K562 (cell line): ENCODE measurements around the gene IMMP2L. TPM values are rescaled to one million over a fixed set of nuclear protein-coding genes. Genes with fewer than 3 reads are reported as not detected.

Source experiments
- ATAC-seq: fragments of 200-7000 bp; cut with Tn5 transposase; 3 replicates; pipeline ENCODE4 v1.9.1; 2020; ENCODE audit warnings: moderate library complexity
- BruUV-seq: library from RNA; stranded (reverse); fragments of 400-500 nt; replicated peaks from 2 replicates; lab custom pipeline; 2021; lab: Mats Ljungman, UMichigan
- CTCF ChIA-PET: fragments of 300-600 bp; formaldehyde crosslinking; extraction: SDS; loops from one replicate; lab custom pipeline; 2021; ENCODE audit warnings: low intra/inter-chr PET ratio; lab: Yijun Ruan, JAX
- POLR2A ChIA-PET: fragments of 300-600, 350-650 bp; sonication (Branson Sonifier 250); formaldehyde crosslinking; extraction: SDS; loops from one replicate; lab custom pipeline; 2021; ENCODE audit warnings: antibody characterized with exemption, inconsistent platforms; lab: Yijun Ruan, JAX
- DNase-seq, 4 experiments: peaks; one replicate each; pipeline versions ENCODE4 v3.0.0 to v3.0.0-alpha.2; 2011 to 2018; ENCODE audit warnings: low spot score in 3 of 4, mixed read lengths in 3 of 4; ENCODE audit errors: extremely low read depth in 1 of 4
- FAIRE-seq: peaks from 2 replicates; lab custom pipeline; 2011; peaks lifted over from hg19 to GRCh38; lab: Jason Lieb, UNC
- H2AFZ ChIP-seq: 2 replicates; pipeline ENCODE4 v1.6.0; 2011; ENCODE audit warnings: low read depth, low read length, control low read depth, inconsistent platforms
- H3K27ac ChIP-seq: fragments of 200-600 bp; 3 replicates; pipeline ENCODE4 v1.8.0; 2011; ENCODE audit warnings: low read depth, mild to moderate bottlenecking, control low read depth, inconsistent platforms, low read length, moderate library complexity, mixed read lengths; ENCODE audit errors: extremely low read depth
- H3K27me3 ChIP-seq, 2 experiments: fragments of 300-600 bp in 1 of 2; 2 replicates in 1 of 2; 3 replicates in 1 of 2; pipeline versions ENCODE4 v1.6.0 to v1.8.0; 2011; ENCODE audit warnings: inconsistent platforms in 2 of 2, low read length in 2 of 2, mild to moderate bottlenecking in 1 of 2, mixed read lengths in 1 of 2, moderate library complexity in 1 of 2; ENCODE audit not compliant: control insufficient read depth in 2 of 2, insufficient read depth in 2 of 2
- H3K36me3 ChIP-seq: fragments of 300-600 bp; 3 replicates; pipeline ENCODE4 v1.8.0; 2011; ENCODE audit warnings: mild to moderate bottlenecking, low read length, inconsistent platforms; ENCODE audit not compliant: control insufficient read depth, insufficient read depth
- H3K4me1 ChIP-seq, 2 experiments: fragments of 200-600 bp in 1 of 2; replicated peaks in 1 of 2; 2 replicates in 1 of 2; 3 replicates in 1 of 2; pipeline versions ENCODE4 v1.5.1 to v1.8.0; 2011; ENCODE audit warnings: inconsistent platforms in 2 of 2, low read length in 2 of 2, mild to moderate bottlenecking in 1 of 2, mixed read lengths in 1 of 2, moderate library complexity in 1 of 2; ENCODE audit not compliant: control insufficient read depth in 2 of 2, insufficient read depth in 2 of 2
- H3K4me2 ChIP-seq: 2 replicates; pipeline ENCODE4 v1.6.1; 2011; ENCODE audit warnings: low read length, control low read depth, inconsistent platforms, mixed read lengths; ENCODE audit not compliant: insufficient read depth
- H3K4me3 ChIP-seq: fragments of 200-600 bp; sonication (generic), shearing (Covaris generic); 2 replicates; pipeline ENCODE4 v1.5.1; 2016; ENCODE audit warnings: control low read depth, inconsistent platforms
- H3K79me2 ChIP-seq: fragments of 200-600 bp; 3 replicates; pipeline ENCODE4 v1.8.0; 2011; ENCODE audit warnings: low read length, inconsistent platforms; ENCODE audit not compliant: control insufficient read depth, insufficient read depth
- H3K9ac ChIP-seq, 2 experiments: 2 replicates each; pipeline versions ENCODE4 v1.6.0 to v1.6.1; 2011; ENCODE audit warnings: low read depth in 2 of 2, low read length in 2 of 2, control low read depth in 1 of 2, inconsistent platforms in 1 of 2, mild to moderate bottlenecking in 1 of 2, mixed read lengths in 1 of 2; ENCODE audit not compliant: insufficient read depth in 1 of 2
- H3K9me1 ChIP-seq: one replicate; pipeline ENCODE4 v1.6.0; 2011; ENCODE audit warnings: inconsistent platforms, mild to moderate bottlenecking, low read length, moderate library complexity; ENCODE audit not compliant: control insufficient read depth, insufficient read depth
- H3K9me3 ChIP-seq: replicated peaks from 2 replicates; pipeline ENCODE4 v1.5.1; 2011; ENCODE audit warnings: low read depth, low read length, inconsistent platforms; ENCODE audit not compliant: control insufficient read depth, insufficient read depth
- H4K20me1 ChIP-seq: replicated peaks from 2 replicates; pipeline ENCODE4 v1.6.1; 2011; ENCODE audit warnings: low read length, inconsistent platforms, mixed read lengths; ENCODE audit not compliant: control insufficient read depth, insufficient read depth
- EZH2 ChIP-seq: IDR thresholded peaks from 2 replicates; pipeline ENCODE4 v1.6.1; 2012; ENCODE audit warnings: low read depth, mild to moderate bottlenecking, inconsistent platforms, low read length, borderline replicate concordance
- MEF2A ChIP-seq: IDR thresholded peaks from 2 replicates; pipeline ENCODE4 v1.6.1; 2011; ENCODE audit warnings: low read depth, mild to moderate bottlenecking, low read length, moderate library complexity; ENCODE audit not compliant: control insufficient read depth
- RERE ChIP-seq: sonication (generic); formaldehyde crosslinking; IDR thresholded peaks from 2 replicates; pipeline ENCODE4 v1.8.0; 2023; ENCODE audit warnings: missing genetic modification reagents, mild to moderate bottlenecking, borderline replicate concordance
- ZKSCAN8 ChIP-seq: fragments of 200-800 bp; sonication (Bioruptor generic); IDR thresholded peaks from 2 replicates; pipeline ENCODE4 v1.6.1; 2016; ENCODE audit warnings: missing genetic modification characterization, missing compliant biosample characterization
- ZNF239 ChIP-seq: fragments of 250-450 bp; sonication (Bioruptor Pico); IDR thresholded peaks from 2 replicates; pipeline ENCODE4 v1.4.0; 2020; ENCODE audit warnings: mild to moderate bottlenecking
- ZNF609 ChIP-seq: sonication (generic); formaldehyde crosslinking; IDR thresholded peaks from 2 replicates; pipeline ENCODE4 v1.8.1; 2023; ENCODE audit warnings: missing genetic modification reagents, mild to moderate bottlenecking, borderline replicate concordance
- ZNF740 ChIP-seq, 3 experiments: fragments of 200-800 bp in 1 of 3; sonication (Bioruptor generic) in 1 of 3; sonication (generic) in 1 of 3; formaldehyde crosslinking in 1 of 3; IDR thresholded peaks; 2 replicates each; pipeline versions ENCODE4 v1.6.1 to v1.8.0; 2016 to 2022; ENCODE audit warnings: mild to moderate bottlenecking in 2 of 3, missing compliant biosample characterization in 2 of 3, missing genetic modification characterization in 2 of 3, missing genetic modification reagents in 1 of 3
- WGBS: fragments of 100-300 bp; shearing (Covaris generic); methylation state at CpG from one replicate; pipeline ENCODE4 v1.1.6; 2016; ENCODE audit warnings: low coverage, mixed read lengths; ENCODE audit not compliant: insufficient coverage; ENCODE audit errors: missing lambda C conversion rate; 5-methylcytosine and 5-hydroxymethylcytosine counted together
- in situ Hi-C: fragments of 300-500 bp; cut with MboI; formaldehyde crosslinking; loops from 4 replicates; pipeline ENCODE4 v1.15.0; 2018; ENCODE audit warnings: inconsistent platforms, mixed read lengths
- intact Hi-C: fragments of 100-400 bp; cut with micrococcal nuclease; formaldehyde crosslinking; loops from 2 replicates; pipeline ENCODE4 v1.14.2; 2022
- polyA plus RNA-seq, 8 experiments: library from polyadenylated mRNA; depleted of rRNA in 4 of 8; stranded (reverse) in 5 of 8; unstranded in 3 of 8; fragments of >200 nt; fragmentation: Nextera tagmentation in 2 of 8; fragmentation: Illumina TruSeq in 1 of 8; extraction: Ambion mirVana in 2 of 8; extraction: Trizol in 1 of 8; gene quantifications; 2 replicates each; pipeline versions ENCODE4 v1.2.1 to v1.2.3, GENCODE V29; 2011 to 2014; ENCODE audit warnings: inconsistent platforms in 1 of 8, missing spikeins in 1 of 8
- total RNA-seq, 7 experiments: library from RNA; depleted of rRNA in 6 of 7; stranded (reverse); fragments of >200 nt in 6 of 7; fragmentation: Illumina TruSeq in 2 of 7; extraction: Trizol in 2 of 7; gene quantifications; 2 replicates each; pipeline versions ENCODE4 v1.2.1 to v1.2.3, GENCODE V29; 2011 to 2021; ENCODE audit warnings: low replicate concordance in 1 of 7

Gene IMMP2L
- total and polyA plus RNA-seq, 9 of the 15 experiments (the other 6 are each of a cell fraction or from before 2014, with no cell fraction given): 29.7 to 116 (median 53.0) TPM

GRCh38 chr7:110850224-110850623 is 712.1 kb downstream of the IMMP2L start (continued):
- TF ChIP-seq ZNF609 (CRISPR knock-in tag): no peak
- no peak for TF ChIP-seq ZKSCAN8 (CRISPR knock-in tag)
- TF ChIP-seq, all 486 proteins: peak for 0

GRCh38 chr7:110842796-110843195 is 719.5 kb downstream of the IMMP2L start:
- Histone ChIP-seq H3K27me3 (no peaks in the 10 kb centered on the region), H3K9me3 (no peaks in the 10 kb centered on the region), H3K36me3 (no peaks in the 10 kb centered on the region), H3K27ac (no peak overlapping the region), H3K79me2 (no peaks in the 10 kb centered on the region), H2AFZ (no peak overlapping the region), H3K4me3 (no peak overlapping the region), H3K4me2 (no peak overlapping the region), H4K20me1 (no peaks in the 10 kb centered on the region), H3K9me1 (no peaks in the 10 kb centered on the region), H3K4me1 (no peaks in the 10 kb centered on the region), H3K9ac (no peak overlapping the region)
- DNase-seq (no peak), ATAC-seq (no peak), FAIRE-seq (no peak)
- CTCF ChIA-PET: no interaction called here
- in situ Hi-C loops: no loop called here
- POLR2A ChIA-PET: interaction anchor here (0.7 kb wide), 1 partner anchor 56 kb away, joined by 3 read pairs; no protein-coding TSS in a partner anchor
- intact Hi-C loops: no loop called here
- WGBS: 10% methylated on average over 4 of the region's 4 CpGs
- BruUV-seq: no TSS peak
- no peak for TF ChIP-seq MEF2A
- TF ChIP-seq ZNF740 (CRISPR knock-in tag; IDR thresholded peaks at IDR 0.05): no peak
- TF ChIP-seq ZNF740 (tag; IDR thresholded peaks at IDR 0.05): no peak
- no peak for TF ChIP-seq EZH2
- TF ChIP-seq ZNF239 (CRISPR knock-in tag): no peak
- no peak for TF ChIP-seq RERE
